ENCODE results near the gene CARHSP1.

- no peak for TF ChIP-seq CTCF (IDR thresholded peaks at IDR 0.05; ENCODE audit: insufficient read depth, low read depth, low read length)
- no peak for TF ChIP-seq EZH2 (IDR thresholded peaks at IDR 0.05; ENCODE audit: insufficient read depth, low read length)
These were observed 47.0 kb upstream of the CARHSP1 start for GRCh38 chr16:8915722-8916301.
